Natural killer cell (primary cell): ENCODE data around the gene IGFBPL1. TPM values are rescaled to one million over a fixed set of nuclear protein-coding genes. Genes with fewer than 3 reads are reported as not detected.

Source experiments
- ATAC-seq, 3 donors: fragments of 150-1000 bp in 2 of 3; fragments of 200-7000 bp in 1 of 3; cut with Tn5 transposase; 1 replicate in 1 of 3; 2 replicates in 2 of 3; pipeline ENCODE4 v1.10.0; 2021; ENCODE audit warnings: mild to moderate bottlenecking in 2 of 3, moderate library complexity in 2 of 3
- DNase-seq, 2 donors: peaks; one replicate each; pipeline versions ENCODE4 v3.0.0 to v3.0.0-alpha.2; 2013 to 2021; ENCODE audit warnings: mixed read lengths in 1 of 2
- H3K27ac ChIP-seq: one replicate; pipeline ENCODE4 v1.5.1; 2013; ENCODE audit warnings: mild to moderate bottlenecking, low read length
- H3K27me3 ChIP-seq: one replicate; pipeline ENCODE4 v1.6.1; 2013; ENCODE audit warnings: low read length; ENCODE audit not compliant: control insufficient read depth, insufficient read depth
- H3K36me3 ChIP-seq: one replicate; pipeline ENCODE4 v1.6.1; 2013; ENCODE audit warnings: low read length; ENCODE audit not compliant: control insufficient read depth, insufficient read depth
- H3K4me1 ChIP-seq: one replicate; pipeline ENCODE4 v1.6.1; 2013; ENCODE audit warnings: low read length; ENCODE audit not compliant: control insufficient read depth, insufficient read depth
- H3K4me3 ChIP-seq: one replicate; pipeline ENCODE4 v1.5.1; 2013; ENCODE audit warnings: low read length
- H3K9me3 ChIP-seq: one replicate; pipeline ENCODE4 v1.6.1; 2013; ENCODE audit warnings: low read length; ENCODE audit not compliant: control insufficient read depth, insufficient read depth
- H3K27ac Mint-ChIP-seq, 2 donors: one replicate each; pipeline ENCODE4 v1.8.0; 2022; ENCODE audit warnings: mild to moderate bottlenecking in 2 of 2, mixed read lengths in 2 of 2, moderate library complexity in 1 of 2
- H3K27me3 Mint-ChIP-seq, 2 donors: one replicate each; pipeline ENCODE4 v1.8.0; 2022; ENCODE audit warnings: low read depth in 2 of 2, mixed read lengths in 2 of 2
- H3K36me3 Mint-ChIP-seq: one replicate; pipeline ENCODE4 v1.8.0; 2022; ENCODE audit warnings: mixed read lengths
- H3K4me1 Mint-ChIP-seq, 2 donors: one replicate each; pipeline ENCODE4 v1.8.0; 2022; ENCODE audit warnings: mixed read lengths in 2 of 2
- H3K4me3 Mint-ChIP-seq: one replicate; pipeline ENCODE4 v1.8.0; 2022; ENCODE audit warnings: mild to moderate bottlenecking, moderate library complexity, mixed read lengths
- H3K9me3 Mint-ChIP-seq, 2 donors: one replicate each; pipeline ENCODE4 v1.8.0; 2022; ENCODE audit warnings: mixed read lengths in 2 of 2
- WGBS: methylation state at CpG from one replicate; pipeline ENCODE4 v1.1.7; 2013; ENCODE audit warnings: missing lambda C conversion rate; ENCODE audit not compliant: insufficient coverage; 5-methylcytosine and 5-hydroxymethylcytosine counted together
- intact Hi-C: fragments of 100-400 bp; cut with micrococcal nuclease; formaldehyde crosslinking; loops from one replicate; pipeline ENCODE4 v1.14.2; 2022
- total RNA-seq, 4 donors: library from RNA; stranded (reverse); fragments of 120-200 nt in 1 of 4; gene quantifications; one replicate each; pipeline versions ENCODE4 v1.2.3 to v1.2.4, GENCODE V29; 2013 to 2022
- TF ChIP-seq, protein P1 (sequence below): fragments of 200-600 bp; IDR thresholded peaks from one replicate; pipeline ENCODE4 v1.8.0; 2022; ENCODE audit warnings: antibody characterized with exemption

The IGFBPL1 gene
- total RNA-seq, 3 donors from 2014 or later (not counting 1 experiment from before 2014, with no cell fraction given), result not detected

DNA sequence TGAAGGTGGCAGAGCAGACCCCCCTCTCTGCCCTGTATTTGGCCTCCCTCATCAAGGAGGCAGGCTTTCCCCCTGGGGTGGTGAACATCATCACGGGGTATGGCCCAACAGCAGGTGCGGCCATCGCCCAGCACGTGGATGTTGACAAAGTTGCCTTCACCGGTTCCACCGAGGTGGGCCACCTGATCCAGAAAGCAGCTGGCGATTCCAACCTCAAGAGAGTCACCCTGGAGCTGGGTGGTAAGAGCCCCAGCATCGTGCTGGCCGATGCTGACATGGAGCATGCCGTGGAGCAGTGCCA, 27.9 kb downstream of the IGFBPL1 start:
- H3K27ac Mint-ChIP-seq, result no peak overlapping the region
- no peak overlapping the region for H3K4me3 Mint-ChIP-seq
- ATAC-seq (no peak), DNase-seq (no peak)
- TF ChIP-seq, protein P1, sequence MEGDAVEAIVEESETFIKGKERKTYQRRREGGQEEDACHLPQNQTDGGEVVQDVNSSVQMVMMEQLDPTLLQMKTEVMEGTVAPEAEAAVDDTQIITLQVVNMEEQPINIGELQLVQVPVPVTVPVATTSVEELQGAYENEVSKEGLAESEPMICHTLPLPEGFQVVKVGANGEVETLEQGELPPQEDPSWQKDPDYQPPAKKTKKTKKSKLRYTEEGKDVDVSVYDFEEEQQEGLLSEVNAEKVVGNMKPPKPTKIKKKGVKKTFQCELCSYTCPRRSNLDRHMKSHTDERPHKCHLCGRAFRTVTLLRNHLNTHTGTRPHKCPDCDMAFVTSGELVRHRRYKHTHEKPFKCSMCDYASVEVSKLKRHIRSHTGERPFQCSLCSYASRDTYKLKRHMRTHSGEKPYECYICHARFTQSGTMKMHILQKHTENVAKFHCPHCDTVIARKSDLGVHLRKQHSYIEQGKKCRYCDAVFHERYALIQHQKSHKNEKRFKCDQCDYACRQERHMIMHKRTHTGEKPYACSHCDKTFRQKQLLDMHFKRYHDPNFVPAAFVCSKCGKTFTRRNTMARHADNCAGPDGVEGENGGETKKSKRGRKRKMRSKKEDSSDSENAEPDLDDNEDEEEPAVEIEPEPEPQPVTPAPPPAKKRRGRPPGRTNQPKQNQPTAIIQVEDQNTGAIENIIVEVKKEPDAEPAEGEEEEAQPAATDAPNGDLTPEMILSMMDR, result no peak
- peaks cover 19 to 20% of the 10 kb centered on the region in 2 donors for H3K4me1 Mint-ChIP-seq
- H3K4me3 ChIP-seq, result no peak overlapping the region
- peaks cover 2% of the 10 kb centered on the region for H3K36me3 ChIP-seq
- H3K4me1 ChIP-seq, result peaks cover 12% of the 10 kb centered on the region
- WGBS, result 87% methylated on average over 10 of the region's 10 CpGs
- no peaks in the 10 kb centered on the region for H3K36me3 Mint-ChIP-seq
- no peaks in the 10 kb centered on the region for H3K9me3 ChIP-seq
- no peaks in the 10 kb centered on the region for H3K27me3 ChIP-seq
- H3K27ac ChIP-seq, result no peak overlapping the region
- no peaks in the 10 kb centered on the region for H3K9me3 Mint-ChIP-seq
- intact Hi-C loops, result no loop called here
- H3K27me3 Mint-ChIP-seq, result peaks cover 0 to 2% of the 10 kb centered on the region in 2 donors

GRCh38 chr9:38395653-38396370, 28.4 kb downstream of the IGFBPL1 start:
- peaks cover 4 to 7% of the 10 kb centered on the region in 2 donors for H3K27me3 Mint-ChIP-seq
- Histone ChIP-seq H3K27me3 (no peaks in the 10 kb centered on the region), H3K27ac (no peak overlapping the region), H3K9me3 (no peaks in the 10 kb centered on the region), H3K36me3 (peaks cover 2% of the 10 kb centered on the region), H3K4me3 (no peak overlapping the region), H3K4me1 (peaks cover 12% of the 10 kb centered on the region)
- intact Hi-C loops, result no loop called here
- H3K27ac Mint-ChIP-seq, result no peak overlapping the region
- peaks cover 19 to 20% of the 10 kb centered on the region in 2 donors for H3K4me1 Mint-ChIP-seq
- ATAC-seq, result no peak
- WGBS, result 91% methylated on average over 30 of the region's 30 CpGs
- TF ChIP-seq, protein P1, result no peak
- H3K9me3 Mint-ChIP-seq, result no peaks in the 10 kb centered on the region
- DNase-seq, result no peak
- H3K36me3 Mint-ChIP-seq, result no peaks in the 10 kb centered on the region
- H3K4me3 Mint-ChIP-seq, result no peak overlapping the region

DNA sequence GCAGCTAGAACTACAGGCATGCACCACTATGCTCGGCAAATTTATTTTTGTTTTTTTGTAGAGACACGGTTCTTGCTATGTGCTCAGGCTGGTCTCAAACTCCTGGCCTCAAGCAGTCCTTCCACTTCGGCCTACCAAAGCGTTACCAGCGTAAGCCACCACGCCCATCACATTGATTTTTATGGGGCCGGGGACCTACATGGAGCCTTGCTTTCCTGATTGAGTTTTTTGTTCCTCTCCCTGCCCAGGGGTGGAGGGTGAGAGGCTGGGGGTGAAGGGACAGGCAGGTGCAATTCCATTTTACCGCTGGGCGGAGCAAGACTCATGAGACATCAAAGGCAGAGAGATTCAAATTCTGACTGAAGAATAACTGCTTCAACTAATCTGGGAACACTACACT, 29.8 kb downstream of the IGFBPL1 start:
- WGBS, result 88% methylated on average over 7 of the region's 9 CpGs
- H3K27me3 ChIP-seq, result no peaks in the 10 kb centered on the region
- intact Hi-C loops, result no loop called here

More for the DNA sequence above, 29.8 kb downstream of the IGFBPL1 start:
- Histone ChIP-seq H3K4me1 (peaks cover 12% of the 10 kb centered on the region), H3K27ac (no peak overlapping the region), H3K9me3 (no peaks in the 10 kb centered on the region), H3K36me3 (peaks cover 2% of the 10 kb centered on the region), H3K4me3 (no peak overlapping the region)
- Mint-ChIP-seq H3K9me3 (no peaks in the 10 kb centered on the region), H3K27ac (no peak overlapping the region), H3K27me3 (peaks cover 8 to 14% of the 10 kb centered on the region in 2 donors), H3K4me3 (peak overlapping the region; percentile 45), H3K4me1 (peaks cover 19 to 20% of the 10 kb centered on the region in 2 donors), H3K36me3 (no peaks in the 10 kb centered on the region)
- TF ChIP-seq, protein P1, result no peak
- ATAC-seq (no peak), DNase-seq (no peak)
